ENCODE data around the gene ATP6V0A1. TPM values are rescaled to one million over a fixed set of nuclear protein-coding genes. Genes with fewer than 3 reads are reported as not detected.
A peak's percentile ranks its signal among the peaks of the same experiment; 100 is the strongest.
"Not testable (repeated sequence)": the region's sequence is repeated elsewhere in the genome, so short reads cannot be mapped to it uniquely, and the experiment has no call there.

Gene ATP6V0A1
- total and polyA plus RNA-seq, 3 donors from 2014 or later: 89.9 to 143 (median 131) TPM

GRCh38 chr17:42436391-42436790, 22.3 kb upstream of the ATP6V0A1 start:
- no peaks in the 10 kb centered on the region for H3K4me1 ChIP-seq
- intact Hi-C loops (cut with DNase I; ENCODE audit: low total_unique reads): no loop called here
- TF ChIP-seq, protein P1, sequence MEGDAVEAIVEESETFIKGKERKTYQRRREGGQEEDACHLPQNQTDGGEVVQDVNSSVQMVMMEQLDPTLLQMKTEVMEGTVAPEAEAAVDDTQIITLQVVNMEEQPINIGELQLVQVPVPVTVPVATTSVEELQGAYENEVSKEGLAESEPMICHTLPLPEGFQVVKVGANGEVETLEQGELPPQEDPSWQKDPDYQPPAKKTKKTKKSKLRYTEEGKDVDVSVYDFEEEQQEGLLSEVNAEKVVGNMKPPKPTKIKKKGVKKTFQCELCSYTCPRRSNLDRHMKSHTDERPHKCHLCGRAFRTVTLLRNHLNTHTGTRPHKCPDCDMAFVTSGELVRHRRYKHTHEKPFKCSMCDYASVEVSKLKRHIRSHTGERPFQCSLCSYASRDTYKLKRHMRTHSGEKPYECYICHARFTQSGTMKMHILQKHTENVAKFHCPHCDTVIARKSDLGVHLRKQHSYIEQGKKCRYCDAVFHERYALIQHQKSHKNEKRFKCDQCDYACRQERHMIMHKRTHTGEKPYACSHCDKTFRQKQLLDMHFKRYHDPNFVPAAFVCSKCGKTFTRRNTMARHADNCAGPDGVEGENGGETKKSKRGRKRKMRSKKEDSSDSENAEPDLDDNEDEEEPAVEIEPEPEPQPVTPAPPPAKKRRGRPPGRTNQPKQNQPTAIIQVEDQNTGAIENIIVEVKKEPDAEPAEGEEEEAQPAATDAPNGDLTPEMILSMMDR (IDR thresholded peaks at IDR 0.05): no peak
- no peak for TF ChIP-seq POLR2A (IDR thresholded peaks at IDR 0.05)
- no peak overlapping the region for H3K4me3 ChIP-seq
- no peaks in the 10 kb centered on the region for H3K9me3 ChIP-seq
- no peak for DNase-seq
- no peaks in the 10 kb centered on the region for H3K27me3 ChIP-seq
- peak overlapping the region in 1 of 2 donors; percentile 78 for H3K27ac ChIP-seq
- H3K36me3 ChIP-seq (ENCODE audit: low read depth, missing control alignments): no peaks in the 10 kb centered on the region
- 54 to 72% methylated on average over 6 of the region's 6 CpGs for WGBS, 2 donors

GRCh38 chr17:42438600-42439567, 19.8 kb upstream of the ATP6V0A1 start:
- intact Hi-C loops (cut with DNase I; ENCODE audit: low total_unique reads): no loop called here
- H3K36me3 ChIP-seq (ENCODE audit: low read depth, missing control alignments): no peaks in the 10 kb centered on the region
- H3K4me3 ChIP-seq: no peak overlapping the region
- peak; percentile 43 for DNase-seq
- H3K9me3 ChIP-seq: no peaks in the 10 kb centered on the region
- 92% methylated on average over 9 of the region's 9 CpGs for WGBS, 2 donors
- no peaks in the 10 kb centered on the region for H3K4me1 ChIP-seq
- H3K27me3 ChIP-seq: no peaks in the 10 kb centered on the region
- TF ChIP-seq POLR2A (IDR thresholded peaks at IDR 0.05): no peak
- TF ChIP-seq, protein P1 (IDR thresholded peaks at IDR 0.05): no peak
- H3K27ac ChIP-seq: no peak overlapping the region

DNA sequence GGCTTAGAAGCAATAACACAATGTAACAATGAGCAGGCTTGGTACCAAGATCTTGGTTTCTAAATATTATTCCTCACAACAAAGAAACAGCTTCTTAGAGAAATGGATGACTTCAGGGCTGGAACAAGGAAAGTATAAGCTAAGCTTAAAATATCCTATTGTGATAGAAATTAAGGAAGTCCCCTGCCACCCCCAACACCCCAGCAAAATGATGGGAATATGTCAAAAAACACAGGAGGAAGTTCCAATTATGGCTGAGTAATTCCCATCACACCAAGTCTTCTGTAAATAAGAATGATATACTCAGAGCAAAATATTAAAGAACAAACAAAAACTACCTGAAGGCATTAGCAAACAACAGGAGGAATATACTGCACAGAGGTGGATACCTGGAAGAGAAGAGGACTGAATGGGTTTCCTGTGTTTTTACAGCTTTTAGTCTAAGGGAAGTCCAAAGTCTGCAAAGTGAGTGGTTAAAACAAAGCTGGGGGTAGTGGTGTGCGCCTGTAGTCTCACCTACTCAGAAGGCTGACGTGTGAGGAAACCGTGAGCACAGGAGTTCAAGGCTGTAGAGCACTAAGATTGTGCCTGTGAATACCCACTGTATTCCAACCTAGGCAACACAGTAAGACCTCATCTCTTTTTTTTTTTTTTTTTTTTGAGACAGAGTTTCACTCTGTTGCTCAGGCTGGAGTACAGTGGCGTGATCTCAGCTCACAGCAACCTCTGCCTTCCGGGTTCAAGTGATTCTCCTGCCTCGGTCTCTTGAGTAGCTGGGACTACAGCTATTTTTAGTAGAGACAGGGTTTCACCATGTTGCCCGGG, 17.1 kb upstream of the ATP6V0A1 start:
- Histone ChIP-seq H3K9me3 (no peaks in the 10 kb centered on the region), H3K27me3 (no peaks in the 10 kb centered on the region), H3K4me1 (no peaks in the 10 kb centered on the region), H3K36me3 (ENCODE audit: low read depth, missing control alignments) (no peaks in the 10 kb centered on the region), H3K27ac (no peak overlapping the region), H3K4me3 (no peak overlapping the region)
- WGBS, 2 donors: 59 to 73% methylated on average over 7 of the region's 7 CpGs
- intact Hi-C loops (cut with DNase I; ENCODE audit: low total_unique reads): no loop called here
- no peak for DNase-seq
- TF ChIP-seq, protein P1 (IDR thresholded peaks at IDR 0.05): no peak
- no peak for TF ChIP-seq POLR2A (IDR thresholded peaks at IDR 0.05)

- Histone ChIP-seq H3K27ac (no peak overlapping the region), H3K27me3 (no peaks in the 10 kb centered on the region), H3K4me3 (no peak overlapping the region), H3K36me3 (ENCODE audit: low read depth, missing control alignments) (no peaks in the 10 kb centered on the region), H3K4me1 (no peaks in the 10 kb centered on the region), H3K9me3 (no peaks in the 10 kb centered on the region)
- DNase-seq: no peak
- TF ChIP-seq, protein P1 (IDR thresholded peaks at IDR 0.05): no peak
- no peak for TF ChIP-seq POLR2A (IDR thresholded peaks at IDR 0.05)
- intact Hi-C loops (cut with DNase I; ENCODE audit: low total_unique reads): no loop called here
- WGBS, 2 donors: 60 to 63% methylated on average over 5 of the region's 5 CpGs
Measured at GRCh38 chr17:42442196-42442565, 16.5 kb upstream of the ATP6V0A1 start.

GRCh38 chr17:42449176-42449575, 9.5 kb upstream of the ATP6V0A1 start:
- H3K27ac ChIP-seq; H3K36me3 ChIP-seq (ENCODE audit: low read depth, missing control alignments); intact Hi-C loops (cut with DNase I; ENCODE audit: low total_unique reads); H3K27me3 ChIP-seq; DNase-seq; H3K9me3 ChIP-seq; H3K4me3 ChIP-seq; H3K4me1 ChIP-seq: not testable (repeated sequence)
- WGBS, 2 donors: 83 to 96% methylated on average over 1 to 21 of the region's 27 CpGs

- H3K4me1 ChIP-seq; DNase-seq; H3K36me3 ChIP-seq (ENCODE audit: low read depth, missing control alignments); H3K4me3 ChIP-seq; intact Hi-C loops (cut with DNase I; ENCODE audit: low total_unique reads); H3K9me3 ChIP-seq; H3K27ac ChIP-seq; H3K27me3 ChIP-seq: not testable (repeated sequence)
- WGBS, 2 donors: 60% methylated on average over 1 of the region's 2 CpGs; no CpG with 5 or more reads in 1 of the 2 donors
Measured at GRCh38 chr17:42449838-42450237, 8.8 kb upstream of the ATP6V0A1 start.

- H3K36me3 ChIP-seq (ENCODE audit: low read depth, missing control alignments); intact Hi-C loops (cut with DNase I; ENCODE audit: low total_unique reads); H3K4me1 ChIP-seq; H3K27ac ChIP-seq; DNase-seq; H3K4me3 ChIP-seq; H3K9me3 ChIP-seq; H3K27me3 ChIP-seq: not testable (repeated sequence)
- 80 to 86% methylated on average over 5 of the region's 5 CpGs for WGBS, 2 donors
Measured at GRCh38 chr17:42451270-42451669, 7.4 kb upstream of the ATP6V0A1 start.

Data from testis (tissue), 3 donors.